HFFc6 (cell line): ENCODE measurements around the gene SULF2. TPM values are rescaled to one million over a fixed set of nuclear protein-coding genes. Genes with fewer than 3 reads are reported as not detected.

ENCODE experiments used
- DNase-seq: peaks from one replicate; pipeline ENCODE4 v3.0.0-alpha.2; 2018
- H3K27ac Mint-ChIP-seq: 2 replicates; pipeline ENCODE4 v1.8.0; 2020; ENCODE audit warnings: mild to moderate bottlenecking, mixed read lengths
- H3K27me3 Mint-ChIP-seq: 2 replicates; pipeline ENCODE4 v1.8.0; 2021; ENCODE audit warnings: mild to moderate bottlenecking, moderate library complexity, mixed read lengths; ENCODE audit not compliant: insufficient read depth
- H3K36me3 Mint-ChIP-seq: 2 replicates; pipeline ENCODE4 v1.8.0; 2021; ENCODE audit warnings: low read depth, mixed read lengths
- H3K4me1 Mint-ChIP-seq: 2 replicates; pipeline ENCODE4 v1.8.0; 2020; ENCODE audit warnings: low read depth, mixed read lengths
- H3K4me3 Mint-ChIP-seq: 2 replicates; pipeline ENCODE4 v1.8.0; 2020; ENCODE audit warnings: mild to moderate bottlenecking, moderate library complexity, mixed read lengths
- H3K9me3 Mint-ChIP-seq: 2 replicates; pipeline ENCODE4 v1.8.0; 2020; ENCODE audit warnings: mild to moderate bottlenecking, mixed read lengths
- total RNA-seq, 6 experiments: library from RNA; stranded (reverse); fragmentation: NEBNext Ultra II Directional; extraction: Animal tissue kit (Norgen Biotek cat#: 25700); gene quantifications; 2 replicates in 1 of 6; 3 replicates in 5 of 6; pipeline ENCODE4 v1.2.3, GENCODE V29; 2021
- TF ChIP-seq, protein P1 (sequence below): fragments of 200-600 bp; sonication (generic); IDR thresholded peaks from 2 replicates; pipeline ENCODE4 v1.5.0; 2021; ENCODE audit warnings: antibody characterized with exemption, mild to moderate bottlenecking

SULF2 gene
- total RNA-seq, 6 experiments from 2014 or later: 0.23 to 1.3 (median 0.33) TPM

DNA sequence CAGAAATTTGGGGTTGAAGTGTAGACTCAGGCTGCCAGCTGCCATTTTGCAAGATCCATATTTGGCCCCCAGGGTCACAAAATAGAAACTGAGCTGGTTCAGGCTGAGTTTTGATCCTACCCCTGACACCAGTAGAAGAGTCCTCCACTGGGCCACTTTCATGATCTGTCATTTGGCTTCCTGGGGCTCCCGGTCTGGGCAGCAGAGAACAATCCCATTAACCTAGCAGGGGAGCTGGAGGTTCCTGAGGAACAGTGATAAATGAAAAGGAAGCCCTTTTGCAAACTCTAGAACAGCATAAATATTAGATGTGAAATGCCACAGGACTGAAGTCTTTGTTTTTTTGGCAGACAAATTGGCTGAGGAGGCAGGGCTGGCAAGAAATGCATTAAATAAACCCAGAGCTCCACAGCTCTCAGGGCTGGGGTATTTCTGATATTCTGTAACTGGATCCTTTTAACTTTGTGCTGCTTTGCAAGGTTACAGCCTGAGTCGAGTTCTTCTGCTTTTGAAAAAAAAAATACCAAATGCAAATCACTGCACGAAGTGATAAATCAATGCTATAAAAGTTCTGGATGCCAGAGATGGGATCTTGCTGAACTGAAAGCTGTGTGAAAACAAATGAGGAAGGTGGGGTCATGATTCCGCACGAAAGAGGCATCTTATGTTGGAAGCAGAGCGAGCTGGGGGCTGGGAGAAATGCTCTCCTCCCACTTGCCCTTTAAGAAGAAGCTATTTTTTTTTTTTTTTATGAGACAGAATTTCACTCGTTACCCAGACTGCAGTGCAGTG lies 64.4 kb downstream of the SULF2 start:
- Mint-ChIP-seq H3K27me3 (peaks cover 28% of the 10 kb centered on the region), H3K4me1 (peaks cover 11% of the 10 kb centered on the region; the same call in 1 of the 2 replicates), H3K9me3 (no peaks in the 10 kb centered on the region), H3K36me3 (no peaks in the 10 kb centered on the region), H3K27ac (no peak overlapping the region), H3K4me3 (no peak overlapping the region)
- peak; percentile 13 for DNase-seq
- TF ChIP-seq, protein P1, sequence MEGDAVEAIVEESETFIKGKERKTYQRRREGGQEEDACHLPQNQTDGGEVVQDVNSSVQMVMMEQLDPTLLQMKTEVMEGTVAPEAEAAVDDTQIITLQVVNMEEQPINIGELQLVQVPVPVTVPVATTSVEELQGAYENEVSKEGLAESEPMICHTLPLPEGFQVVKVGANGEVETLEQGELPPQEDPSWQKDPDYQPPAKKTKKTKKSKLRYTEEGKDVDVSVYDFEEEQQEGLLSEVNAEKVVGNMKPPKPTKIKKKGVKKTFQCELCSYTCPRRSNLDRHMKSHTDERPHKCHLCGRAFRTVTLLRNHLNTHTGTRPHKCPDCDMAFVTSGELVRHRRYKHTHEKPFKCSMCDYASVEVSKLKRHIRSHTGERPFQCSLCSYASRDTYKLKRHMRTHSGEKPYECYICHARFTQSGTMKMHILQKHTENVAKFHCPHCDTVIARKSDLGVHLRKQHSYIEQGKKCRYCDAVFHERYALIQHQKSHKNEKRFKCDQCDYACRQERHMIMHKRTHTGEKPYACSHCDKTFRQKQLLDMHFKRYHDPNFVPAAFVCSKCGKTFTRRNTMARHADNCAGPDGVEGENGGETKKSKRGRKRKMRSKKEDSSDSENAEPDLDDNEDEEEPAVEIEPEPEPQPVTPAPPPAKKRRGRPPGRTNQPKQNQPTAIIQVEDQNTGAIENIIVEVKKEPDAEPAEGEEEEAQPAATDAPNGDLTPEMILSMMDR: no peak

DNA sequence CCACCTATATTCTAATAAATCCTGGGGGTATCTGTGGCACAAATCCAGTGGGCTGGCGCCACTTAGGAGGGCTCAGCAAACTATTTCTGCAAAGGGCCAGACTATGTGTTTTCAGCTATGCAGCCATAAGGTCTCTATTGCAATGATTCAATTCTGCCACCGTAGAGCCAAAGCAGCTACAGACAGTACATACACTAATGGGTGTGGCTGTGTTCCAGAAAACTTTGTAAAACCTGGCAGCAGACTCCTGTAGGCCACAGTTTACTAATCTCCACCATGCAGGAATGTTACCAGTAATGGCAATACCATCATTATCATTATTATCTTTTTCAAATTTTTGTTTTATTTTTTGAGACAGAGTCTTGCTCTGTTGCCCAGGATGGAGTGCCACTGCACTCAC lies 65.7 kb downstream of the SULF2 start:
- Mint-ChIP-seq H3K36me3 (no peaks in the 10 kb centered on the region), H3K4me1 (peaks cover 9% of the 10 kb centered on the region; the same call in 1 of the 2 replicates), H3K4me3 (no peak overlapping the region), H3K9me3 (no peaks in the 10 kb centered on the region), H3K27ac (no peak overlapping the region), H3K27me3 (peaks cover 32% of the 10 kb centered on the region)
- TF ChIP-seq, protein P1: no peak
- DNase-seq: no peak

DNA sequence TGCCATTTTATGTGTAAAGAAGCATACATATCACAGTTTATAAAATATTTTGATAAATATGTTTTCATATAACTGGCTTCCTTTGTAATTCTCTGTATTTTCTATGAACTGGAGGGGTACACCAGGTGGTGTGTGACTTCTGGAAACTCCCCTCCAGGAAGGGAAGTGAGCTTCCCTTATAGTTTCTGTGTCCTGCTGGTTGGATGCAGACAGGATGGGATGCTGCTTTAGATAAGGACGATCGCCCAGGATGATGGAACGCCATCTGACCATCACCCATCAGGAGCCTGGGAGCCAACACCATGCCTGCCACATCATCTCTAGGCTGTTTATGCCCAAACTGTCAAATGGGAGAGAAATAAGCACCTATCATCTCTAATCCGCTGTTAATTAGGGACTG lies 66.1 kb downstream of the SULF2 start:
- peaks cover 36% of the 10 kb centered on the region for H3K27me3 Mint-ChIP-seq
- no peak for DNase-seq
- no peaks in the 10 kb centered on the region for H3K36me3 Mint-ChIP-seq
- H3K4me1 Mint-ChIP-seq: peaks cover 5% of the 10 kb centered on the region; the same call in 1 of the 2 replicates
- TF ChIP-seq, protein P1: no peak
- no peak overlapping the region for H3K27ac Mint-ChIP-seq
- no peaks in the 10 kb centered on the region for H3K9me3 Mint-ChIP-seq
- no peak overlapping the region for H3K4me3 Mint-ChIP-seq

DNA sequence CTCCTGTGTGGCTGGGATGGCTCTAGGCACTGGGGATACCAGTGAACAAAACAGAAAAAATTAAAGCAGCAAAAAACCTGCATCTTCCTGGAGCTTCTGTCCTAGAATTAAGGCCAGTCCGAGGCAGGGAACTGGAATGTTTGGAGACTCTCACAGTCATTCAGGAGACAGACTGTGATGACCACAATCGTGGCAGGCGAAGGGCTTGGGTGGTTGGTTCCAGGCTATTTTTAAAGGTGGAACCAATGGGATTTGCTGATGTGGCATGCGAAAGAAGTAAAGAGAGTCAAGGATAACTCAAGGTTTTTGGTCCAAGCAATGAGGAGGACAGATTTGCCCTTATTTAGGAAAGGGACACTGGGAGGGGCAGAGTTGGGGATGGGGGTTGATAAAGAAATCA lies 66.9 kb downstream of the SULF2 start:
- H3K4me1 Mint-ChIP-seq: peaks cover 5% of the 10 kb centered on the region; the same call in 1 of the 2 replicates
- no peaks in the 10 kb centered on the region for H3K36me3 Mint-ChIP-seq
- TF ChIP-seq, protein P1: no peak
- H3K4me3 Mint-ChIP-seq: no peak overlapping the region
- H3K27ac Mint-ChIP-seq: no peak overlapping the region
- H3K27me3 Mint-ChIP-seq: peaks cover 39% of the 10 kb centered on the region
- H3K9me3 Mint-ChIP-seq: no peaks in the 10 kb centered on the region
- DNase-seq: no peak

DNA sequence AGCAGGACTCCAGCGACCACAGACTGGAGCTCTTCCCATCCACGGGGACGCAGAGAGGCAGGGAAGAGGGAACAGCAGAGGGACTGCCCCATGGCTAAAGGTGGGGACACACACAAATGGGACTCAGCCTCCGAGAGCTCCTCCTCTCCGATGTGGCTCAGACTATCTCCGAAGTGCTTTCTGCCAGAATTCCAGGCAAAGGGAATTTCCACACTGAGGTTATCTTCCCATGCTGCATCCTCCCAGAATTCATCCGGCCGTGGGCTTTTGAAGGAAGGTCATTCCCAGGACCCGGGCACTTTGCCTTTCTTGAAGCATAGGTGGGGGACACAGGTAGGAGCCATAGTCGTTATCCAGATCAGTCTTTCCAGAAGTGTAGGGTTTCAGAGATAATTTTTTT lies 67.9 kb downstream of the SULF2 start:
- no peaks in the 10 kb centered on the region for H3K36me3 Mint-ChIP-seq
- peaks cover 41% of the 10 kb centered on the region for H3K27me3 Mint-ChIP-seq
- H3K9me3 Mint-ChIP-seq: no peaks in the 10 kb centered on the region
- H3K27ac Mint-ChIP-seq: no peak overlapping the region
- H3K4me1 Mint-ChIP-seq: peaks cover 5% of the 10 kb centered on the region; the same call in 1 of the 2 replicates
- no peak overlapping the region for H3K4me3 Mint-ChIP-seq
- TF ChIP-seq, protein P1: no peak
- DNase-seq: no peak
